ENCODE results near the gene EBF3.

The EBF3 gene

DNA sequence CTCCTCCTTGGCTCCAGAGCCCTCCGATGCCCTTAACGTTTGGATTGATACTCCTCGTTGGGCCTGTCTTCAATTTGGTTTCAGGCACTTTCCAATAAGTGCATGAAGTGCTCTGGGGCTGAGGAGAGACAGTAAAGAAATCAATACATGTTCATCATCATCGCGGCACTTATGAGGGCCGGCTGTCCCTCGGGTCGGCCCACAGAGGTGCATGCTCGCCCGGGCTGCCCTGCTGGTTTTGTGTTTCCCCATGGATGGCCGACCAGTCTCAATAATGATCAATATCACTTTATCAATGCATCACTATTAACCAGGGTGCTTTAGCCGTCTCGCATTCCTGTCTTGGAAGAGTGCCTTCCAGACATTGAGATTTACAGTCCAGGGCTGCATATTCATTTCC is 154.2 kb downstream of the EBF3 start:
- in situ Hi-C loops (cut with MboI; ENCODE audit: low sequenced_read_pairs): no loop called here

DNA sequence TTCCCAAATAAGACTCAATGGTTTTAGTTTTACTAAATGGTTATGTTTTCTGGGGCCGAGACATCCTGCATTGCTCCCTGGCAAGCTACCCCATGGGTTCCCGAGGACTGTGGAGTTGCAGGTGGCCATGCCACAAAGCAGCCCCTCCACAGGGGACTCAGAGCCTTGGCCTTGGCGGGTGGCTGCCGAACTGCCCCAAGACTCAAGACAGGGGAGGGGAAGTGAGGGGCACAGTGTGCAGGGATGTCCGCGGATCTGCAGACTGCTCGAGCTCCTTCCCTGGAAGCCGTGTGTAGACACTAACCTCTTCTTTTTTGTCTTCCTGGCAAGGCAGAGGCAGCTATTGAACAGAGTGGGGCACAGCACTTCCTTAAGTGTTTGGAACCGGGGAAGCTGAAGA is 154.6 kb downstream of the EBF3 start:
- in situ Hi-C loops (cut with MboI; ENCODE audit: low sequenced_read_pairs): no loop called here

DNA sequence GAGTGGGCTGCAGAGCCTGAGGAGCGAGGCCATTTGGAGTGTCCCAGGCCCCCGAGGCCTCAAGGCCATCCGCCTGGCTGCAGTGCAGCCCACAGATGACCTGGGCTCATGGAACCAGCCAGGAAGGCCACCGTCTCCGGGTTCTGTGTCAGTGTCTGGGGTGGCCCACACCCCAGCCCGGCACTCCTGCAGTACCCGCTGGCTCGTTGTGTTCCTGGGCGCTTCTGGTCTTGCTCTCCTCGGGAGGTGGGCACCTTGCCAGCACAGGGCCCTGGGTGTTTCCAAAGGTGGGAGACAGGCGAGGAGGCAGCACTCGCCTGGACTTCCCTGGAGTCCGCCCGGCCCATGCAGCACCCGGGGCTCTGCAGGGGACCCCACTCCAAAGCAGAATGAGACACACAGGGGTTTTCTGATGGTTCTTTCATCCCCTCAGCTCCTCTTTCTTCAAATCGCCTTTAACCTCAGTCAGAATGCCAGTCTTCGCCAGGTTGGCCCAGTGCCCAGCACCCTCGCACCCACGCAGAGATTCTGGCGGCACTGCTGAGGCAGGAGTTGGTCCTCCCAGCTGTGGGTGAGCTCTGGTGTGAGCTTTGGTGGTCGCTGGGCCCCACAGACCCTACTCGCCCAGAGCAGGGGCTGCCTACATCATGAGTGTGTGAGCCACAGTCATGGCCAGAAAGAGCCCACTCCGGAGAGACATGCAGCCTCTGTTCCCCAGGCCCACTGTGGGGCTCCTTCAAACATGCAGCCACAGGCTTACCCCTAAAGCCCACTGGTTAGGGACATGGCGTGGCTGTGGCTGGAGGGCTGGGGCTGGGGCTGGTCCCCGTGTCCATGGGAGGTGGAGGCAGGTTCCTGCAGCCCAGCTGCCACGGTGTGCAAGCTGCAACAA is 155.7 kb downstream of the EBF3 start:
- in situ Hi-C loops (cut with MboI; ENCODE audit: low sequenced_read_pairs): no loop called here

DNA sequence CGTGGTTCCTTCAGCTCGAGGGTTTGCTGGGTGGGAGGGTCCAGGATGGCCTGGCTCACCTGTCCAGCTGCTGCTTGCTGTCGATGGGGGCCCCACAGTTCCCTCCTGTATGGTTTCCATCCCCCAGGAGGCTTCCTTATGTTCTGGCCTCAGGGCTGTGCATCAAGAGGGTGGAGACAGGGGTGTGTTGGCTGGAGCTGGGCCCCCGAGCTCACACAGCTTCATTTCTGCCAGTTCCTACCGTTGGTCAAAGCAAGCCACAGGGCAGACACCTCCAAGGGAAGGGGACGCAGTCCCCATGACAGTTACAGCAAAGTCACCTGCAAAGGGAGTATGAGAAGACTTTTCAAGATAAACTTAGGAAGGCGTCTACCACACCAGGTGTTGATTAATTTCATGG is 156.9 kb downstream of the EBF3 start:
- in situ Hi-C loops (cut with MboI; ENCODE audit: low sequenced_read_pairs): no loop called here

DNA sequence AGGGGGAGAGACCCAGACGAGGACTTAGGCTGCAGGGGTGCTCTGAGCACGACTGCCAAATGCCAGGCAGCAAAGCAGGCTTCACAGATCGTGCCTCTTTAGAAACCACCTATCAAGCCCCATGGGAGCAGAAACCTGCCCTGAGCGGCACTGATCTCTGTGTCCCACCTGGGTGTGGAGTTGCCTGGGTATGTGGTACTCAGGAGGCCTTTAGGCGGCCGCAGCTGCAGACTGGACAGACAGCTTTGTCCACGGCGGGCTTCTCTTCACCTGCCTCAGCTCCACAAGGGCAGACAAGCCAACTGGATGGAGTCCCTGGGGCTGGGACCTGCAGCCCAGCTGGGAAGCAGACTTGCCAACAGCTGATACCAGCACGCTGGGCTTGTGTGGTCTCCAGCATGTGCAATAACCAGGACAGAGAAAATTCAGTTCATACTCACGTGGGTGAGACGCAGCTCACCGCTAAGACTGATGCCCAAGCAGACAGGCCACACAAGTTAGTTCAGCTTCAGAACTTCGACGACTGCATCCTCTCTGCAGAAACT is 163.2 kb downstream of the EBF3 start:
- in situ Hi-C loops (cut with MboI; ENCODE audit: low sequenced_read_pairs): no loop called here

DNA sequence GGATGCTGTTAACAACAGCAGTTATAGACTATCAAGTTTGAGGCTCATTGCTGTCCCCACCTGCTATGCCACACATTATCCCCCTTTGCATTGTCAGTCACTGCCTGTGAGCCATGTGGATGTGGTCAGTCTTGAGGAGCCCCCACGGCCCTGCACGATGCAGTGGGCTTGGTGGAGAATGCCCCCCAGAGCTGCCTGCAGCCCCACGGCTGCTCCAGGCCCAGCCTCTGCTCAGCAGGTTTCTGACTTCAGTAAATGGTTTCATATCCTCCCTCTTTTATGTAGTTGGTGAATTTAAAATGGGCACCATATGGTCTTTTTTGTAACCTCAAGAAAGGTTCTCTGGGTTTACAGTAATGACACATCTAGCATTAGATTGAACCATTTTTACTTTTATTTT is 164.1 kb downstream of the EBF3 start:
- in situ Hi-C loops (cut with MboI; ENCODE audit: low sequenced_read_pairs): no loop called here

DNA sequence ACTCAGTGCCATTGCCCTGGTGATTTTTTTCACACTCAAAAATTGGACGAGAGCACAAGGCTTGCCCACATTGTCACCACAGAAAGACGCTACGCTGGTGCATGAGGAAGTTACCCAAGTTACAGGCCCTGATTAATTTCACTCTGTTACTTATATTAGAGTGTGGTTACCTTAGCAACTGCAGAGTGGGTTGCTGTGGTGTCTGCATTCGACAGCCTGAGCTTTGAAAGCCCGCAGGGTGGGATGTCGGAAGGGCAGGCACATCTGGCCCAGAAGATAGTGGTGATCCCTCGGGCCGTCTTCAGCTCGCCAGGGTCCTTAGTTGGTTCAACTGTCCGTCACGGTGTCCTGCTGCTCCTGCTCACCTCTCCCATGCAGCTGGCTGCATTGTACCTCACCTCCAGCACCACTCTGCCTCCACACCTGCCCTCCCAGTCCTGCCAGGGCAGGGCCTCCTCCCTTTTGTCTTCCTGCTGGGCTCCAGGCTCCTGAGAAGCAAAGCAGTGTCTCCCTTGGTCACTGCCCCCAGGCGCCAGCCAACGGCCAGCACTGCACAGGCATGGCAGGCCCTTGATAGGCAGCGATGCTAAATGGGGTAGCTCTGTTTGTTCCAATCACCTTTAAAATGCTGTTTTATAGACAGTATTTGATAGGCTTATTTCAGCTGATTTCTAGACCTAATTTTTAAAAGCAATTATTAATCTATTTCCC is 167.2 kb downstream of the EBF3 start:
- in situ Hi-C loops (cut with MboI; ENCODE audit: low sequenced_read_pairs): no loop called here

DNA sequence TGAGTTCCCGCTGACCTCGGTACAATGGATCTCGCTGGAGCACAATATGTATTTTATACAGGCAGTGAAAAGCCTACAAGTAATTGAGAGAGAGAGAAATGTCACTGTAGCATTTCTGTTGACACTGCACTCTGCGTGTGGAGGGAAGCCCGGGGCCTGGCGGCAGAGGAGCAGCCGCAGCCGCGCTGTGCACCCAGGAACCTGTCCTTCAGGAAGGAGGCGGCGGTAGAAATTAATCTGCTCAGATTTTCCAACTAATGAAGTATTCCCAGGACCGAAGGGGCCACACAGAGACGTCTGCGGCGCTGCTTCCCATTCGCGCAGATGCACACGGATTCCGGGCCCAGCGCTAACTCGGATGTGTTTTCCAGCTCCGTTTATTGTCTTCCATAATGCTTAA is 170.1 kb downstream of the EBF3 start:
- in situ Hi-C loops (cut with MboI; ENCODE audit: low sequenced_read_pairs): no loop called here

DNA sequence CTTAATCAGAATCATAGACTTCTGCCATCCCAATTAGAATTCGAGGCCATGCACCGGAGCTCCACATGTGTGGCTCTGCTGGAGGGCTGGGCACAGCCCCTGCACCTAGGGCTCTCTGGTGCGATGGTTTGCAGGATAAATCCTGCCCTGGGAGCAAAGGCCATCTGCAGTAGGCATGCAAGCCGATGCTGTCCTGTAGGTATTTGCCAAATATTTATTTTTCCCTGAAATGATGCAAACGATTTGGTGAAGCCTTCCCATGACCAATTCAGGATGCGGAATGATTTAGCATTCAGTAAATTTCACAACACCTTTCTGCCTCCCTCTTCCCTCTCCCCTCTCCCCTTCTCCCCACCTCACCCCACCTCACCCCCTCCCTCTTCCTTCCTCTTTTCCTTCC is 170.6 kb downstream of the EBF3 start:
- in situ Hi-C loops (cut with MboI; ENCODE audit: low sequenced_read_pairs): no loop called here

DNA sequence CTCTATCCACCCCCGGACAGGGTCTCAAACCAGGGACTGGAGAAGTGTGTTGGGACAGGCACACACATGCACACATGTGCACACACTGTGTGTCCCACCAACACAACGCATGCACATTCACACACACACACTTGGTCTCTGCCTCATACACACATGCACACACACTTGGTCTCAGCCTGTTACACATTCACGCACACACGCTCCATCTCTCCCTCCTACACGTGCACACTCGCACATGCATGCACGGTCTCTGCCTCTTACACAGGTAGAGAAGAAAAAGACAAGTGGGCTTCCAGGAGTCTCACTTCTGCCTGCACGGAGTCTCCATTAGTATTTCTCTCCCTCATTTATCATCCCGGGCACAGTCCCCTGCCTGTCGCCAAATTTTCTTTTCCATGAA is 171.2 kb downstream of the EBF3 start:
- in situ Hi-C loops (cut with MboI; ENCODE audit: low sequenced_read_pairs): no loop called here

DNA sequence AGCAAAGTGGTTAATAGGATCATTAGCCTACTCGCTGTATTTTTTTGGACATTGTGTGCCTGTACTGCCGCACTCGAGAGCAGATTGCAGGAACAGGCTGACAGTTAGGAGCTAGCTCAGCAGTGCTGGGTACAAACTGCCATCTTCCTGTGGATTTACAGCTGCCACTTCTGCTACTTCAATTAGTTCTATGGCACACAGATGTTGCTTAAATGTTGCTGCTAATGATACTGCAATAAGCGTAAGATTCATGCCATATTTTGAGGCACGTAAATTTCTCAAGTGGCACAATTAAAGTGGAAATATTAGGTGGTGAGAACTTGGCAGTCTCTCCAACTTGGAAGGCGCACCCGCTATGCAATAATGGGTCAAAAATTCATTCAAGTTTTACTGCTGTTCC is 171.9 kb downstream of the EBF3 start:
- in situ Hi-C loops (cut with MboI; ENCODE audit: low sequenced_read_pairs): no loop called here

DNA sequence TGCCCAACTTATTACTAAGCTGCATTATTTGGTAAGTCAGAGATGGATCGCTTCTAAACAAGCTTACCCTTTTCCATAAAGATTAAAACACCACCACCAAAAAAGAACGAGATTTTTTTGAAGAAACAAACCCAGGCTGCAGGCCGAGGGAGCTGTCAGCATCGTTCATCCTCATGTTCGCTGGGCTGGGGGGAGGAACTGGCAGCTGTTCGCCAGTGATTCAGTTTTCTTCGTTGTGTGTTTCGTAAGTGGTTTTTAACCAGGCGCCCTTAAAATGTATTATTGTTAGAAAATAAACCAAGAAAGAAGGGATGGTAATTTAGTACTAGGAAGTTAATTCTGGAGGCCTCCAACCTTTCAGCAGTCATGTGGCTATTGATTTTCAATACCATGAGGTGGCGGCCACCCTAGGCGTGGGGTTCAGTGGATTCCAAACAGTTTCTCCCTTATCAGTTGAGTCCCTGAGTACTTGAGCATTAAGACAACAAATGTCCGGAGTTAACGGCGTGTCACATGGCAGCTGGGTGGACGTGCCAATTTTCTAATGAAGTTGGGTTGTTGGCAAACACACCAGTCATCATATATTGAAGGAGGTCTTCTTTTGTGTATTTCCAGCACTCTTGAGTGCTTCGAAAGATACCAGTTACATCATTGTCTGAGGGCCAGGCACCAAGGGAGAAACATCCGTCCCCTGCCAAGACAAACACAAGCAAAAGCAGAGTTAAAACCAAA is 173.2 kb downstream of the EBF3 start:
- in situ Hi-C loops (cut with MboI; ENCODE audit: low sequenced_read_pairs): no loop called here

DNA sequence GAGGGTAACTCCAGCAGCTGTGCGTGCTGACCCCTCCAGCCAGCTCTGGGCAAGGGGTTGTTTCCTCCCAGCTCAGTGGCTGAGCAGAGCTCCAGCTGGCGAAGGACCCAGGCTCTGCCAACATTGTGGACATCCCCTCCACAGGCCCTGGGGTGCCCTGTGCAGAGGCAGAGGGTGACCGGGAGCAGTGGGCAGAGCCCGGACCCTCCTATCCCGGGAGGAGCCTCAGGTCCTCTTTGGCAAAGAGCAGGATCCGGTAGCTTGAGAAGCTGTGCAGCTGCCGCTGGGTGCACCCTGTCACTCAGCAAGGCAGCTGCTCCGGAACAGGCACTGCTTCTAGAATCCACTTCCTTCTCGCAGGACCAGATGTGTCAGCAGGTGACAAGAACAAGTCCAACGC is 175.9 kb downstream of the EBF3 start:
- in situ Hi-C loops (cut with MboI; ENCODE audit: low sequenced_read_pairs): no loop called here

DNA sequence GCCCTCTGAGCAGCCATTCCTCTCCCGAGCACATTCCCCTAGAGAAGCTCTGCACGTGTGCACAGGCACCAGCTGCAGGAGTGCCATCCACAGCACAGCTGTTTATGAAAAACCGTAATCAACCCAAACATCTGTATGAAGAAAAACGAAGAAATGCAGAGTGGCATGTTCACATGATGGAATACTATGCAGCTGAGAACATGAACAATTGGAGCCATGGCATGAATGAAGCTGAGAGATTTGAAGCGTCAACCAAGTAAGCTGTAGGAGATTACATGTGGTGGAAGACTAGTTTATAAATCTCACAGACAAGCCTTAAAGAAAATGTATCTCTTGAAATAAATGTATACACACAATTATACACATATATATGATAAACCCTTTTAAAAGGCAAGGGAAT is 176.5 kb downstream of the EBF3 start:
- in situ Hi-C loops (cut with MboI; ENCODE audit: low sequenced_read_pairs): no loop called here

DNA sequence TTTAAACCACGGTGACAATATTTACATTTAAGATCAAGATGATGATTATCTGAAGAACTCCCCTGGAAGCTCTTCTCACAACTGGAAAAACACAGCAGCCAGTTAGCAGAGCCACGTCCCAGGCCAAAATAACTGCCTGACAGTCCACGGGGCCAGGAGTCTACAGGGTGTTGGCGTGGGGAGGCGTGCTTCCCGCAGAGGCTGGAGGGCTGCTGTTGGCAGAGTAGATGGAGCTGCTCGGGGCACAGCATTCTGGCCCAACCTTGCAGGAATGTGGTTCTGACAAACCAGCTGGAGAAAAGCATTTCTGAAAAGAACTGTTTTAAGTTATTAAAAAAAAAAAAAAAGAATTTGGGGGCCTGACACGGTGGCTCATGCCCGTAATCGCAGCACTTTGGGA is 177.9 kb downstream of the EBF3 start:
- in situ Hi-C loops (cut with MboI; ENCODE audit: low sequenced_read_pairs): no loop called here

DNA sequence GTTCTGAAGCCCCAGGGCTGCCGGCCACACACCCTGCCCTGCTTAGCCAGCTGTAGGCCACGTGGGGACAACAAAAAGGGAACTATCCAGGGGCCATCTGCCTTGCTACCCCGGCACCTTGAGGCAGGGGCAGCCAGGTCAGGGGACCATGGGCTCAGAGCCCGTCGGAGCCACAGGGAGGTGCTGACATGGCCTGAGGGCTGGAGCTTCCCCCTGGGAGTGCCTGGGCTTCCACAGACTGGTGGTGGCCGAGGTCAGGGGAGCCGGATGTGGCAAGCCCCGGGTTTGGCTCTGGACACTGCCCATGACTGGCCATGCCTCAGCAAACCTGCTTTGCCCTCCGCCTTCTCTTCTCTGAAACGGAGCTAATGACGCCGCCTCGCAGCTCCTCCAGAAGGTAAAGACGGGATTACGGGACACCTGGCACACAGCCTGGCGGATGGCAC is 178.5 kb downstream of the EBF3 start:
- in situ Hi-C loops (cut with MboI; ENCODE audit: low sequenced_read_pairs): no loop called here
